HG03135 (cell line): ENCODE measurements around the gene ETV5.
"Not testable (repeated sequence)": the region's sequence is repeated elsewhere in the genome, so short reads cannot be mapped to it uniquely, and the experiment has no call there.

ENCODE experiments used
- ATAC-seq: cut with Tn5 transposase; IDR thresholded peaks from one replicate; pipeline ENCODE4 v1.9.1; 2021; ENCODE audit warnings: mild to moderate bottlenecking, moderate library complexity; ENCODE audit not compliant: unreplicated experiment

The ETV5 gene

DNA sequence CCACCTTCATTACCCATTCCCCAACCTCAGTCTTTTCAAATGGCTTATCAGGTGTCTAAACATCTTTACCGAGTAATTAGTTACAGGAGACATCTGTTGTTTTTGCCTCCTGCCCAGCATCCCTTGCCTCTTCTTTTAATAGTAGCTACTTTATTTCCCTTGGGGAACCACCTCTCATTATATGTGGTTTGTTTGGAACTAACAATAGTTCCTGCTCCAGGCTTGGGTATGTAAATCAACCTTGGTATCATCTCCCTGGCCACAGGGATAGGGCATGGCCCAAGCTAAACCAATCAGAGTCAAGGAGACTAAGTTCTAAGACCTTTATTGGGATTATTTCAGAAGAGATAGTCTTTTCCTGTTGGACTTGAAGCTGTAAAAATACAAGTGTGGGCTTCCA lies 76.6 kb downstream of the ETV5 start:
- no peak for ATAC-seq

DNA sequence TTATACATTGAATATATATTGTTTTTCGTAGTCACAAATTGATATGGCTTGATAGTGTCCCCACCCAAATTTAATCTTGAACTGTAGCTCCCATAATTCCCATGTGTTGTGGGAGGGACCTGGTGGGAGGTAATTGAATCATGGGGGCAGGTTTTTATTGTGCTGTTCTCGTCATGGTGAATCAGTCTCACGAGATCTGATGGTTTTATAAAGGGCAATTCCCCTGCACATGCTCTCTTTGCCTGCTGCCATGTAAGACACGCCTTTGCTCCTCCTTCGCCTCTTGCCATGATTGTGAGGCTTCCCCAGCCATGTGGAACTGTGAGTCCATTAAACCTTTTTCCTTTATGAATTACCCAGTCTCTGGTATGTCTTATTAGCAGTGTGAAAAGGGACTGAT lies 82.9 kb downstream of the ETV5 start:
- not testable (repeated sequence) for ATAC-seq

DNA sequence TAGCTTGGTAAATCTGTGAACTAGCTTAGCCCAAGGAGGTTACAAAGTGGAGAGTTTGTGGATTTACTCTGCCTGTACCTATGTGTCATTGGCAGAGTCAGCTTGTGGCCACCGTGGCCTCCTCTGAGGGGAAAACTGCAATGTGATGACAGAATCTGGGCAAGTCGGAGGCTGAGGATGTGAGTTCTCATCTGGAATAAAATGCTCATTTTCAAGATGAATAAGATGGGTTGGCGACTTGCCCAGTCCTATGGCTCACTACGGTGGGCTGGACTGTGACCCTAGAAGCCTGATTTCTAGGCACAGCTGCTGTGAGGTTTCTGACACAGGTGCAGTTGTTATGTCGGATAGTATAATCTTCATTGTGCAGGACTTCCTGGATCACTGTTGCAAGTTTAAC lies 83.7 kb downstream of the ETV5 start:
- no peak for ATAC-seq

DNA sequence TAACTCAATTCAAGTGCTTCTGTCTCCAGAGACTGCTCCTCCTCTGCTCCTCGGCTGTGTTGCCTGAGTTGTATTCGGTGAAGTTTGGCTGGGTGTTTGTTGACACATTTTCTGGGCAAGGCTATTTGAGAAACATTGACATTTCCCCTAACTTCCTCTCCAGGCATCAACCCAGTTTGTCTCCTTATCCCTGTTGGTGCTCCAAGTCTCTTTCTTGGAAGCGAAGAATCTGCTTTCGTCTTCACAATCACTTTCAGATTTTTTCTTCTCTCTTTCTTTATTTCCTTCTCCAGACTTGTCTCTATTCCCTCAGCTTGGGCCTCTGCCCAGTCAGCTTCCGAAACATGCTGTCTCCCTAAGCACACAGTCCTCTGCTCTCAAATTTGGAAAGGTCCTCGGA lies 84.7 kb downstream of the ETV5 start:
- no peak for ATAC-seq

DNA sequence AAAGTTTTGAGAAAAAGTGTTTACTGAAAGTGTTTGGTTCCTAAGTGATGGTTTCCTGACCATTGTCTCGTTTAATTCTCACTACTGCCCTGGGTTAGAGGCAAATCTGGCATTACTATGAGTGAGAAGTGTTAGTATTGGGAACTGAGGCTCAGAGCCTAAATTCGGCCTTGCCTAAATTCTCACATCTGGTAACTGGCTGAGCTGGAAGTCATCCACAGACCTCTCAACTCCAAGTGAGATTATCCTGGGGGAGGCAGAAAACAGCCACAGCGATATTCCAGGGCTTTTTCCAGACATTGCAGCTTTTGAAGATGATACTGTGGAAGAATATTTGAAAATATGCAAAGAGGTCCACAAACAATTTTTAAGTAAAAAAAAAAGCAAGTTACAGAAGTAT lies 86.0 kb downstream of the ETV5 start:
- ATAC-seq: no peak

DNA sequence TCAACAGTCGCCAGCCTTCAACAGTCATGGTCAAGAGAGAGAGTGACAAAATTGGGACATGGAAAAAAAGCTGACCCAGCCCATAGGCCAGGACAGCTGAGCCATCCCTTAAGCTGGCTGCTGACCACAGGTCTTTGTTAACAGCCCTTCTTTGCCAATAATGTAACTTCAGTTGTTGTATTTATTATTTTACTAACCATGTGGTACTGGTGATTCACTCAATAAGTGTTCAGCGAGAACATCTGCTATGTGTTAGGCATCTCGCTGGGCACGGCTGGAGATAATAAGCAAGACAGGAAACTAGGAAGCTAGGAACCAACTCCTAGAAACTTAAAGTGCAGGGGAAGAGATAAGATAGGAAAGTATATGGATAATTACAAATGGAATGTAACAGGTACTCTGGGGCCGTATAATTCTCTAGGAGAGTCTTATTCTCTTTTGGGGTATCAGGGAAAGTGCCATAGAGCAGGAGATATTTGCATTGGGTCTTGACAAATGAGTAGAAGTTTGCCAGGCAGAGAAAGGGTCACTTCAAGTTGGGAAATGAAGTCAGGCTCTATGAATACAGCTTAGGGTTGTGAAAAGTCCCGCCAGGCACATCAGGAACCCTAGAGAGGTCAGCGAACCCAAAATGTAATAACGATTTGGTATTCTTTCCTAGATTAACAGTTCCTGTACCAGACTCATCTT lies 87.1 kb downstream of the ETV5 start:
- ATAC-seq: no peak

DNA sequence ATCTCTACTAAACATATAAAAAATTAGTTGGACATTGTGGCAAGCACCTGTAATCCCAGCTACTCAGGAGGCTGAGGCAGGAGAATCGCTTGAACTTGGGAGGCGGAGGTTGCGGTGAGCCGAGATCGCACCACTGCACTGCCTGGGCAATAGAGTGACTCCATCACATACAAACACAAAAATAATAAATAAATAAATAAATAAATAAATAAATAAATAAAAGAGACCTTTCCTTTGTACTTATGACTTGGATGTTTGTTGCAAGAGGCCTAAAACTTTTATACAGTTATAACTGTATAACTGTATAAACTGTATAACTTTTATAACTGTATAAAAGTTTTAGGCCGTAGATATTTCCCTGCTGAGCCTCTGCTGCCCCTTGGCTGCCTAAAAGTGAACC lies 87.6 kb downstream of the ETV5 start:
- not testable (repeated sequence) for ATAC-seq

DNA sequence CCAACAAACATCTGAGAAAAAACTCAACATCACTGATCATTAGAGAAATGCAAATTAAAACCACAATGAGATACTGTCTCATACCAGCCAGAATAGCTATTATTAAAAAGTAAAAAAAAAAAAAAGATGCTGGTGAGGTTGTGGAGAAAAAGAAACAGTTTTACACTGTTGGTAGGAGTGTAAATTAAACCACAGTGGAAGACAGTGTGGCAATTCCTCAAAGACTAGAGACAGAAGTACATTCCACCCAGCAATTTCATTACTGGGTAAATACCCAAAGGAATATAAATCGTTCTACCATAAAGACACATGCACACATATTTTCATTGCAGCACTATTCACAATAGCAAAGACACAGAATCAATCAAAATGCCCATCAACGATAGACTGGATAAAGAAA lies 89.6 kb downstream of the ETV5 start:
- ATAC-seq: not testable (repeated sequence)

DNA sequence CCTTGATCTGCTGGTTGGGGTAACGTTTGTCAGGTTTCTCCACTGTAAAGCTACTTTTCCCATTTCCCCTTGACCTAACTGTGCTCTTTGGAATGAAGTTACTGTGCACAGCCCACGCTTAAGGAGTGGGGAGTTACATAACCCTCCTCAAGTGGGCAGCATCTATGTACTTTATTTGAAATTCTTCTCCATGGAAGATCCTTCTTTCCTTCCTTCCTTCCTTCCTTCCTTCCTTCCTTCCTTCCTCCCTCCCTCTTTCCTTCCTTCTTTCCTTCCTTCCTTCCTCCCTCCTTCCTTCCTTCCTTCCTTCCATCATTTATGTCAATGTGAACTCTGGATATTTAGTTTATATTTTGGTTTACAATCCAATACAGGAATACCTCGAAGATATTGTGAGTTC lies 94.0 kb downstream of the ETV5 start:
- no peak for ATAC-seq

DNA sequence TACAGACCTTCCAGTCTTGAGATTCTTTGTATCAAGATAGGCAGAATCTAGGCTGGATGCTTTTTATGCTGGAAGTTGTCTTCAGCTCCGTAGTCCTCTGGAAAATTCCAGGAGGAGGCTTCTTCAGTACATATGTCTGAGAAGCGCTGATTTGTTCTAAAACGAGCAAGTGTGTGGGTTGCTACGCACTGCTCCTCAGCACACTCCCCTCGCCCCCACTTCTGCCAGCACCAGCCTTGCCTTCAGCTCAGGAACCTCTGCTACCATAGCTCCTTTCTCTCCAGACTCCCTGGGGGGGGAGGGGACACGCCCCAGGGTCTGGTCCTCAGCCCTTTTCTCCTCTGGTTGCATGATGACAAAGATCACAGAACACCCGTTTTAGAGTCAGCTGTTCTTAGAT lies 95.6 kb downstream of the ETV5 start:
- no peak for ATAC-seq

DNA sequence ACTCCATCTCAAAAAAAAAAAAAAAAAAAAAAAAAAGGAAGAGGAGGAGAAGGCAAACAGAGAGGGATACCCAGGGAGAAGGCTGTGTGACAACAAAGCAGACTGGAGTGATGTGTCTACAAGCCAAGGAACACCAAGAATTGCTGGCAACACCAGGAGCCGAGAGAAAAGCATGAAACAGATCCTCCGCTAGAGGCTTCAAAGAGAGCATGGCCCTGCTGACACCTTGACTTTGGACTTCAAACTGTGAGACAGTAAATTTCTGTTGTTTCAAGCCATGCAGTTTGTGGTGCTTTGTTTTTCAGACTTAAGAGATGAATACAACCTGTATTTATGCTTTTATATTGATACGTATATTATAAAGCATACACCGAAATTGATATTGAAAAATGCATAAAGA lies 96.8 kb downstream of the ETV5 start:
- no peak for ATAC-seq

DNA sequence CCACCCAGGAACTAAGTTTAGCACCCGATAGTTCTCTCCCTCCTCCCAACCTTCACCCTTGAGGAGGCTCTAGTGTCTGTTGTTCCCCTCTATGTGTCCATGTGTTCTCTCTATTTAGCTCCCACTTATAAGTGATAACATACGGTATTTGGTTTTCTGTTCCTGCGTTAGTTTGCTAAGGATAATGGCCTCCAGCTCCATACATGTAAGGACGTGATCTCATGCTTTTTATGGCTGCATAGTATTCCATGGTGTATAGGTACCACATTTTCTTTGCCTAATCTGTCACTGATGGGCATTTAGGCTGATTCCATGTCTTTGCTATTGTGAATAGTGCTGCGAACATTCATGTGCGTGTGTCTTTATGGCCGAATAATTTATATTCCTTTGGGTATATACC lies 104.2 kb downstream of the ETV5 start:
- ATAC-seq: no peak

DNA sequence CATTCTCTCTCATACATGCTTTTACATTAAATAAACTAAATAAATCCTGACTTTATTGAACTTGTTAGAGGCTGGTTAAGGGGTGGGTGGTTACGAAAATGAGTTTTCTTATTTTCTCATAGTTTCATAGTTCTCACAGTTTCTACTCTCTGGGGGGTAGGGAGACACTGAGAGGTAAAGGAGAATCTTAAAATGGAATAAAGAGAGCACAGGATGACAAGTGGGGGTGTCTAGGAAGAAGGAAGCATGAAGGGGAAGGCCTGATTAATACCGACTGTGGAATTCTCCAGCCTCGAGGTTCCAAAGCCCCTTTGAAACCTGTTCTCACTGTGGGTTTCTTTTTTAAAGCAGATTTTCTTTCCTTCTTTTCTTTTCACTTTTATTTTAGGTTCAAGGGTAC lies 104.7 kb downstream of the ETV5 start:
- ATAC-seq: no peak

DNA sequence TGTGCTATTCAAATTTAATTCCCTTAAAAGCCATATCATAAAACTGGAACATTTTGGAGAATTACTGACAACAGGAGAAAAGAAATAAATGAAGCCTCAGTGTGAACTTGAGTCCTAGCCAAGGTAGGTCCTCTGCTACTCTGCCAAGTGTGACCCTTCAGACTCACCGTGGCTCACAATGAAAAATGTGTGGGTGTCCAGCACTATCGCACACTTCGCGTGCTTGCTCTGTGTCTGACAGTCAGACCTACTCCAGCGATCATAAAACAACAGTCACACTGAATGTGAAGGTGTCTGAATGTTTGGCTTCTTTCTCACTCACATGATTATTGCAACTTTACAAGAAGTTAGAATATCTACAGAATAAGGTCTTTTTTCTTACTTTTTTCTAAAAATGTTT lies 105.3 kb downstream of the ETV5 start:
- ATAC-seq: no peak

DNA sequence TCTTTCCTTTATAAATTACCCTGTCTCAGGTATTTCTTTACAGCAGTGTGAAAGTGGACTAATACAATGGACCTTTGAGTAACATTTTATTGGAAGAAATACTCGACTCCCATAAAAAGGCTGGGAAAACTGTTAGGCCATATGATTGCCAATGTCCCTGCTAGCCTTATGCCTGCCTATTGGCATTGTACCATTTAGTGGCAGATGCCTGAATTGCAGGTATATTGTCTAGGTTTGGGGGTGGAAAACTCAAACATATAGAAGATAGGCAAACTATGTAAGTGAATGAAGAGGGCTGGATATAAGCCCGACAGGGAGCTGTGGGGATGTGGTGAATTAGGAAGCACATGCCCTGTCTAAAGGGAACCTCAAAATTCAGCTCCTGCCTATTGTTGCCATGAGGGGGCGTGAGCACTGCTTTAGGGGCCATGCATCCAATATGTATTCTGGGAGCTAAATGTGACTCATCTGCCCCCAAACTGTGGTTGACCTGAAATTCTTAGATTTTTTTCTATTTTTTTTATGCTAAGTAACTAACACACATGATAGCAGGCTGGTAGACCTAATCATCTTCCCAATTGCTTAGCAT lies 105.9 kb downstream of the ETV5 start:
- no peak for ATAC-seq

DNA sequence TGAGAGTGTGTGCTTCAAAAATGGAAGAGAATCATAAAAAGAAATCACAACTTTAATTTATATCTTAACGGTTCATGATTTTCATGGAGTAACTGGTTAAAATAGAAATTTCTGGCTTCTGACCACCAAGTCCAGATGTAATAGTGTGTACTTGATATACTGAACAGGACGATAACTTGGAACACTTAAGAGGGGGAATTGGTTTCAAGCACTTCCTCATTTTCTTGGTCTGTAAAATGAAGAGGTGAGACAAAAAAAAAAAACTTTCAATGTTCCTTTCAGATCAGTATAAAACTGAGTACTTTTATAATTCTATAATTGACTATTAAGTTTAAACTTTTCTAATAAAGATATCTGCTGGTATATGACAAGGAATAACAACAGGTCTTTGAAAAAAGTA lies 107.0 kb downstream of the ETV5 start:
- ATAC-seq: no peak

DNA sequence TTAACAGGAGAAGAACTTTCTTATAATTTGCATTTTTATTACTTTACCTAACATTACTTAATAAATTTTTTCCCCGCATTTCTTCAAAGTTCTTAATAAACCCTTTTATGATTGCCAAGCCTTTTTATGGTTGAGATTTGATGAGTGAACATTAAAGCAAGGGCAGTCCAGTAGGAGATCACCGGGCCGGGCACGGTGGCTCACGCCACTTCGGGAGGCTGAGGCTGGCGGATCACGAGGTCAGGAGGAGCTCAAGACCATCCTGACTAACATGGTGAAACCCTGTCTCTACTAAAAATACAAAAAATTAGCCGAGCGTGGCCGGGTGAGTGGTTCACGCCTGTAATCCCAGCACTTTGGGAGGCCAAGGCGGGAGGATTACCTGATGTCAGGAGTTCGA lies 109.7 kb downstream of the ETV5 start:
- ATAC-seq: no peak

DNA sequence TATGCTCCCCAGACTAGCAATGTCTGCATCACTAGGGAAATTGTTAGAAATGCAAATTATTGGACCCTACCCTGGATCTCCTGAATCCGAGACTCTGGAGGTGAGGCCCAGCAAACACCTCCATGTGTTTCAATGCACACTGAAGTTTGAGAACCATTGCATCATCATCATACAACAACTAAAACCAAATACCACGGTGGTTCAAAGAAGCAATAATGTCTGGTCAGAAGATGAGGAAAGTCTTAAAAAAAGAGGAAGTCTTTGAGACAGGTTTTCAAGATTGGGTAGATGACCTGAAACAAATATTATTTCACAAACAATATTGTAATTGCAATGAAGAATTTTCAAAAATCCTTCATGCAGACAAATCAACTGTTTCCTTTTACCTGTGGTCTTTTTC lies 110.8 kb downstream of the ETV5 start:
- ATAC-seq: no peak

DNA sequence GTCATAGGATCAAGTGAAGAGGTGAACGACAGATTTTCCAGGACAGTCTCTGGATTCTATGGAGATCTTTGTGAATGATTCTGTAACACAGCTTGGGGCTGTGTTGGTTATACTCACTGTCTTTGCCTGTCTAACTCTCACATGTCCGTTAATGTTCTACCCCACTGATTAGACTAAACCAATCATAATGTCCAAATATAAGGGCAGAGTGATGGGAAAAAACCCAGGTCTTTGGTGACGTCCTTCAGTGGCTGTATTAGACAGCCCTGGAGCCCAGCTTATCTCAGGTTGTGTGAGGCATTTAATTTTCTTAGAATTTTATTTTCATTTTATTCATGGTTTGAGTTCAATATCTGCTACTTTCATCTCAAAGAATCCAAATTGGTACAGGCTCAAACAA lies 111.8 kb downstream of the ETV5 start:
- no peak for ATAC-seq
